Effector memory CD4-positive, alpha-beta T cell (primary cell): ENCODE results near the gene EZH2.

Source experiments
- DNase-seq, 3 donors: peaks; one replicate each; pipeline ENCODE4 v3.0.0-alpha.2; 2020
- H3K27ac ChIP-seq: 2 replicates; pipeline ENCODE4 v1.7.0; 2013; ENCODE audit warnings: mild to moderate bottlenecking, low read length, moderate library complexity; ENCODE audit not compliant: insufficient read depth, poor library complexity, severe bottlenecking
- H3K27me3 ChIP-seq: replicated peaks from 2 replicates; pipeline ENCODE4 v1.7.0; 2013; ENCODE audit warnings: mild to moderate bottlenecking, low read length; ENCODE audit not compliant: insufficient read depth, control insufficient read depth, poor library complexity, severe bottlenecking
- H3K36me3 ChIP-seq: 2 replicates; pipeline ENCODE4 v1.7.0; 2013; ENCODE audit warnings: mild to moderate bottlenecking, low read length, moderate library complexity; ENCODE audit not compliant: control insufficient read depth, insufficient read depth
- H3K4me1 ChIP-seq: 2 replicates; pipeline ENCODE4 v1.7.0; 2013; ENCODE audit warnings: low read length, mild to moderate bottlenecking; ENCODE audit not compliant: control insufficient read depth, insufficient read depth, poor library complexity, severe bottlenecking
- H3K4me3 ChIP-seq: 2 replicates; pipeline ENCODE4 v1.7.0; 2013; ENCODE audit warnings: low read length, low read depth, mild to moderate bottlenecking; ENCODE audit not compliant: insufficient read depth, poor library complexity, severe bottlenecking
- H3K9me3 ChIP-seq: 2 replicates; pipeline ENCODE4 v1.7.0; 2013; ENCODE audit warnings: mild to moderate bottlenecking, low read length, moderate library complexity; ENCODE audit not compliant: control insufficient read depth

Gene EZH2

GRCh38 chr7:148905093-148905666, 21.1 kb upstream of the EZH2 start:
- Histone ChIP-seq H3K36me3 (no peaks in the 10 kb centered on the region), H3K4me1 (no peaks in the 10 kb centered on the region), H3K27me3 (no peaks in the 10 kb centered on the region), H3K4me3 (no peak overlapping the region), H3K27ac (no peak overlapping the region), H3K9me3 (no peaks in the 10 kb centered on the region)
- no peak for DNase-seq

- H3K9me3 ChIP-seq, result no peaks in the 10 kb centered on the region
- no peak for DNase-seq
- no peaks in the 10 kb centered on the region for H3K4me1 ChIP-seq
- no peaks in the 10 kb centered on the region for H3K36me3 ChIP-seq
- H3K27me3 ChIP-seq, result no peaks in the 10 kb centered on the region
- H3K27ac ChIP-seq, result no peak overlapping the region
- no peak overlapping the region for H3K4me3 ChIP-seq
These were observed 19.4 kb upstream of the EZH2 start for GRCh38 chr7:148903504-148903903.

- Histone ChIP-seq H3K4me1 (no peaks in the 10 kb centered on the region), H3K27me3 (no peaks in the 10 kb centered on the region), H3K9me3 (no peaks in the 10 kb centered on the region), H3K4me3 (no peak overlapping the region), H3K36me3 (no peaks in the 10 kb centered on the region), H3K27ac (no peak overlapping the region)
- DNase-seq, result no peak
These were observed 17.1 kb upstream of the EZH2 start for GRCh38 chr7:148901178-148901577.

- DNase-seq, result no peak
- Histone ChIP-seq H3K27ac (no peak overlapping the region), H3K36me3 (no peaks in the 10 kb centered on the region), H3K9me3 (no peaks in the 10 kb centered on the region), H3K27me3 (no peaks in the 10 kb centered on the region), H3K4me1 (no peaks in the 10 kb centered on the region), H3K4me3 (no peak overlapping the region)
These were observed 14.9 kb upstream of the EZH2 start for GRCh38 chr7:148898845-148899484.

- no peaks in the 10 kb centered on the region for H3K36me3 ChIP-seq
- no peak for DNase-seq
- H3K27ac ChIP-seq, result no peak overlapping the region
- H3K4me1 ChIP-seq, result no peaks in the 10 kb centered on the region
- H3K4me3 ChIP-seq, result no peak overlapping the region
- H3K9me3 ChIP-seq, result no peaks in the 10 kb centered on the region
- H3K27me3 ChIP-seq, result no peaks in the 10 kb centered on the region
These were observed 10.5 kb upstream of the EZH2 start for GRCh38 chr7:148894591-148894990.

- Histone ChIP-seq H3K27ac (no peak overlapping the region), H3K4me3 (no peak overlapping the region), H3K36me3 (no peaks in the 10 kb centered on the region), H3K4me1 (no peaks in the 10 kb centered on the region), H3K9me3 (no peaks in the 10 kb centered on the region), H3K27me3 (no peaks in the 10 kb centered on the region)
- DNase-seq, result no peak
These were observed 9.0 kb upstream of the EZH2 start for GRCh38 chr7:148893071-148893470.

GRCh38 chr7:148888300-148888699, 4.2 kb upstream of the EZH2 start:
- Histone ChIP-seq H3K36me3 (no peaks in the 10 kb centered on the region), H3K9me3 (no peaks in the 10 kb centered on the region), H3K4me1 (peaks cover 3% of the 10 kb centered on the region), H3K27ac (no peak overlapping the region), H3K4me3 (no peak overlapping the region), H3K27me3 (no peaks in the 10 kb centered on the region)
- no peak for DNase-seq

- H3K4me3 ChIP-seq, result no peak overlapping the region
- no peak for DNase-seq
- H3K36me3 ChIP-seq, result no peaks in the 10 kb centered on the region
- H3K9me3 ChIP-seq, result no peaks in the 10 kb centered on the region
- H3K27ac ChIP-seq, result no peak overlapping the region
- peaks cover 3% of the 10 kb centered on the region for H3K4me1 ChIP-seq
- H3K27me3 ChIP-seq, result no peaks in the 10 kb centered on the region
These were observed 2.8 kb upstream of the EZH2 start for GRCh38 chr7:148886844-148887243.

GRCh38 chr7:148884299-148885022, 370 bp upstream of the EZH2 start:
- Histone ChIP-seq H3K4me1 (peaks cover 3% of the 10 kb centered on the region), H3K27ac (peak overlapping the region; percentile 93), H3K9me3 (no peaks in the 10 kb centered on the region), H3K36me3 (no peaks in the 10 kb centered on the region), H3K27me3 (no peaks in the 10 kb centered on the region), H3K4me3 (peak overlapping the region; percentile 95)
- DNase-seq, result peak; percentile 88 to 89 (median 89)
